HG03460 (cell line): Measurements from ENCODE around the gene ENDOG.
"Not testable (repeated sequence)": the region's sequence is repeated elsewhere in the genome, so short reads cannot be mapped to it uniquely, and the experiment has no call there.

ENCODE experiments used
- ATAC-seq: cut with Tn5 transposase; IDR thresholded peaks from one replicate; pipeline ENCODE4 v1.9.1; 2021; ENCODE audit not compliant: unreplicated experiment

Gene ENDOG

GRCh38 chr9:128818099-128818838, at the start of gene ENDOG:
Gene ENDOG, plus strand, starts transcription at chr9:128818500. Its CDS starts 185 bp downstream, at chr9:128818685.
- peak; percentile 86 for ATAC-seq

- ATAC-seq, result no peak
Observed at GRCh38 chr9:128768606-128769005, 49.7 kb upstream of the ENDOG start.

- ATAC-seq, result no peak
Observed at GRCh38 chr9:128770286-128771030, 47.8 kb upstream of the ENDOG start.

GRCh38 chr9:128771094-128771721, 47.1 kb upstream of the ENDOG start:
- ATAC-seq, result peak; percentile 25

- ATAC-seq, result peak; percentile 84
Observed at GRCh38 chr9:128771745-128772519, 46.4 kb upstream of the ENDOG start, which contains the start of gene ZER1. Gene ZER1, minus strand, starts transcription at chr9:128771927. Its CDS starts 16,362 bp downstream, at chr9:128755565.

GRCh38 chr9:128773049-128773448, 45.3 kb upstream of the ENDOG start:
- no peak for ATAC-seq

- no peak for ATAC-seq
Observed at GRCh38 chr9:128774804-128775203, 43.5 kb upstream of the ENDOG start.

- ATAC-seq, result not testable (repeated sequence)
Observed at GRCh38 chr9:128780093-128780492, 38.2 kb upstream of the ENDOG start.

GRCh38 chr9:128781187-128782070, 36.9 kb upstream of the ENDOG start:
- no peak for ATAC-seq

GRCh38 chr9:128782669-128783068, 35.6 kb upstream of the ENDOG start:
- ATAC-seq, result no peak

GRCh38 chr9:128785427-128785826, 32.9 kb upstream of the ENDOG start:
- no peak for ATAC-seq

- ATAC-seq, result peak; percentile 83
Observed at GRCh38 chr9:128786681-128787601, 31.4 kb upstream of the ENDOG start, which contains the start of gene TBC1D13. Gene TBC1D13, plus strand, starts transcription at chr9:128787253. Its CDS starts 101 bp downstream, at chr9:128787354.

- ATAC-seq, result no peak
Observed at GRCh38 chr9:128787659-128788058, 30.6 kb upstream of the ENDOG start.

- no peak for ATAC-seq
Observed at GRCh38 chr9:128788445-128788844, 29.9 kb upstream of the ENDOG start.

GRCh38 chr9:128790536-128790935, 27.8 kb upstream of the ENDOG start:
- ATAC-seq, result no peak

- ATAC-seq, result no peak
Observed at GRCh38 chr9:128792134-128792533, 26.2 kb upstream of the ENDOG start.

- ATAC-seq, result no peak
Observed at GRCh38 chr9:128792978-128793686, 25.2 kb upstream of the ENDOG start.

- ATAC-seq, result not testable (repeated sequence)
Observed at GRCh38 chr9:128794961-128795360, 23.3 kb upstream of the ENDOG start.
